Measurements from ENCODE around the gene TLX1.

The TLX1 gene

DNA sequence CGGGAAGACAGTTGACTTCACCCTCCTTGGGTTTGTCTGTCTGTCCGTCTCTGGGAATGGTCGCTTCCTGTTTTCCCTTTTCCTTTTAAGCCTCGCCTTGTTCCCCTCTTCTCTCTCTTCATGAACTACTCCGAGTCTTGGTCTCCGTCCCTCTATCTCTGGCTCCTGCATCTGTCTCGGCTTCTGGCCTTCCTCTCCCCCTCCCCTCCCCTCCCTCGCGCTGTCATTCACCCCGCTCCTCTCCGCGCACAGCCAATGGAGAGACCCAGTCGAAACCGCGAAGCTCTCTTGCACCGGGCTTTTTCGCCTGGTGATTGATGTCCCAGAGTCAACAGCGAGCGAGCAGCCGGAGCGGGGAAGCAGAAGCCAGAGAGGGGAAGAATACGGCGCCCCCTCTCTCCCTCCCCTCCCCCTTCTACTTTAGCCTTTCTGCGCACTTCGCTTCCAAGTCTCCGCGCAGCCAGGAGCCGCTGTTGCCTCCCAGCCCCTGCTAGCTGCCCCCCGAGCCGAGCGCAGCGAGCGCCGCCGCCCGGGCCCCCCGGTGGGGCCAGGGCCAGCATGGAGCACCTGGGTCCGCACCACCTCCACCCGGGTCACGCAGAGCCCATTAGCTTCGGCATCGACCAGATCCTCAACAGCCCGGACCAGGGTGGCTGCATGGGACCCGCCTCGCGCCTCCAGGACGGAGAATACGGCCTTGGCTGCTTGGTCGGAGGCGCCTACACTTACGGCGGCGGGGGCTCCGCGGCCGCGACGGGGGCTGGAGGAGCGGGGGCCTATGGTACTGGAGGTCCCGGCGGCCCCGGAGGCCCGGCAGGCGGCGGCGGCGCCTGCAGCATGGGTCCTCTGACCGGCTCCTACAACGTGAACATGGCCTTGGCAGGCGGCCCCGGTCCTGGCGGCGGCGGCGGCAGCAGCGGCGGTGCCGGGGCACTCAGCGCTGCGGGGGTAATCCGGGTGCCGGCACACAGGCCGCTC is at the start of gene TLX1:
Gene TLX1, plus strand, starts transcription at position 317 of the 978 bp plus-strand sequence. Its CDS starts 242 bp downstream, at position 559.
- Histone ChIP-seq H2AFZ (ENCODE audit: low read length) (no peak within 1 kb of the TSS), H3K36me3 (ENCODE audit: insufficient read depth, low read length) (no peaks in the 10 kb centered on the region), H3K9ac (ENCODE audit: low read length) (no peak within 1 kb of the TSS), H3K79me2 (ENCODE audit: insufficient read depth, low read length) (no peaks in the 10 kb centered on the region), H4K20me1 (ENCODE audit: insufficient read depth, low read length) (no peaks in the 10 kb centered on the region), H3K27ac (ENCODE audit: low read depth, low read length, poor library complexity, severe bottlenecking) (no peak within 1 kb of the TSS), H3K9me2 (ENCODE audit: low read depth, low read length) (no peaks in the 10 kb centered on the region), H3K9me3 (ENCODE audit: low read length) (no peaks in the 10 kb centered on the region), H3F3A (ENCODE audit: insufficient read depth, low read length) (no peaks in the 10 kb centered on the region), H3K27me3 (ENCODE audit: insufficient read depth, low read length) (no peaks in the 10 kb centered on the region), H3K4me2 (ENCODE audit: low read length) (no peak within 1 kb of the TSS), H3K4me1 (ENCODE audit: insufficient read depth, low read length, severe bottlenecking) (no peaks in the 10 kb centered on the region), H3K4me3 (ENCODE audit: low read depth, low read length, poor library complexity, severe bottlenecking) (no peak within 1 kb of the TSS)
- TF ChIP-seq, protein P1, sequence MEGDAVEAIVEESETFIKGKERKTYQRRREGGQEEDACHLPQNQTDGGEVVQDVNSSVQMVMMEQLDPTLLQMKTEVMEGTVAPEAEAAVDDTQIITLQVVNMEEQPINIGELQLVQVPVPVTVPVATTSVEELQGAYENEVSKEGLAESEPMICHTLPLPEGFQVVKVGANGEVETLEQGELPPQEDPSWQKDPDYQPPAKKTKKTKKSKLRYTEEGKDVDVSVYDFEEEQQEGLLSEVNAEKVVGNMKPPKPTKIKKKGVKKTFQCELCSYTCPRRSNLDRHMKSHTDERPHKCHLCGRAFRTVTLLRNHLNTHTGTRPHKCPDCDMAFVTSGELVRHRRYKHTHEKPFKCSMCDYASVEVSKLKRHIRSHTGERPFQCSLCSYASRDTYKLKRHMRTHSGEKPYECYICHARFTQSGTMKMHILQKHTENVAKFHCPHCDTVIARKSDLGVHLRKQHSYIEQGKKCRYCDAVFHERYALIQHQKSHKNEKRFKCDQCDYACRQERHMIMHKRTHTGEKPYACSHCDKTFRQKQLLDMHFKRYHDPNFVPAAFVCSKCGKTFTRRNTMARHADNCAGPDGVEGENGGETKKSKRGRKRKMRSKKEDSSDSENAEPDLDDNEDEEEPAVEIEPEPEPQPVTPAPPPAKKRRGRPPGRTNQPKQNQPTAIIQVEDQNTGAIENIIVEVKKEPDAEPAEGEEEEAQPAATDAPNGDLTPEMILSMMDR (IDR thresholded peaks at IDR 0.05; ENCODE audit: low read length): no peak
- no peak for TF ChIP-seq EZH2 (IDR thresholded peaks at IDR 0.05; ENCODE audit: borderline replicate concordance, low read length)

DNA sequence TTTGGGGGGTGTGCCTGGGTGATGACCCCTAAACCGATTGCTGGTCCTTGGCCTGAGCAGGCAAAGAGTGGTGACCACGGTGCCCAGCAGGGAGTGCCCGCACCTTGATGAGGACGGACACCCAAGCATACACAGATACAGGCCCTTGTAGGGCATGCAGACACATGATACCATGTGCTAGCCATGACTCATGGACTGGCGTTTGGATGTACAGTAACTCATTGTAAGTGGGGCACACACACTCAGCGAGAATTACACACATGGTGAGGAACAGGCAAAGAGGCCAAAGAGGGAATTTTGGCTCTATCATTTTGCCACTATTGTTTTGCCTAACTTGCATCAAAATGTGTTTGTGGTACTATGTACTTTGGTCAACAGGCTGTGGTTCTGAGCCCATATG is 45.3 kb upstream of the TLX1 start:
- Histone ChIP-seq H3K79me2 (ENCODE audit: insufficient read depth, low read length) (no peaks in the 10 kb centered on the region), H3K27ac (ENCODE audit: low read depth, low read length, poor library complexity, severe bottlenecking) (no peak overlapping the region), H3K9ac (ENCODE audit: low read length) (no peak overlapping the region), H4K20me1 (ENCODE audit: insufficient read depth, low read length) (no peaks in the 10 kb centered on the region), H3K9me3 (ENCODE audit: low read length) (no peaks in the 10 kb centered on the region), H3K36me3 (ENCODE audit: insufficient read depth, low read length) (no peaks in the 10 kb centered on the region), H2AFZ (ENCODE audit: low read length) (no peak overlapping the region), H3K4me1 (ENCODE audit: insufficient read depth, low read length, severe bottlenecking) (no peaks in the 10 kb centered on the region), H3K4me2 (ENCODE audit: low read length) (no peak overlapping the region), H3K27me3 (ENCODE audit: insufficient read depth, low read length) (no peaks in the 10 kb centered on the region), H3F3A (ENCODE audit: insufficient read depth, low read length) (no peaks in the 10 kb centered on the region), H3K4me3 (ENCODE audit: low read depth, low read length, poor library complexity, severe bottlenecking) (no peak overlapping the region), H3K9me2 (ENCODE audit: low read depth, low read length) (no peaks in the 10 kb centered on the region)
- TF ChIP-seq EZH2 (IDR thresholded peaks at IDR 0.05; ENCODE audit: borderline replicate concordance, low read length): no peak
- TF ChIP-seq, protein P1 (IDR thresholded peaks at IDR 0.05; ENCODE audit: low read length): no peak

DNA sequence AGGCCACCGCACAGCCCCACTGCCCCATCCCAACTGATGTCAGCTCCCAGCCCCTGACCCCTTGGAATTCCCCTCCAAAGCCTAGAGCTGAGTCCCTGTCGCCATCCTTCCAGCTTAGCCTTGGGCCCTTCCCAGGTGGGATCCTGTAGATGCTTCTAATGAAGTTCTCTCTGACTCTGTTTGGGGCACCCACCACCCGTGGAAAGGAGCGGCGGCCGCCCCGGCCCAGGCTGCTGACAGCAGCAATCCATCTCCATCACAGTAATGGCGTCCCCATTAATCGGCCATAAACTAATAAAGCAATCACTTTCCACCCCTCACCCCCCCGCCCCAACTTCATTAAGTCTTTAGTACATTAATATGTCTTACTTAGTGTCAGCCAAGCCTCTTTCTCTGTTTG is 43.7 kb upstream of the TLX1 start:
- no peaks in the 10 kb centered on the region for H3K79me2 ChIP-seq (ENCODE audit: insufficient read depth, low read length)
- no peak overlapping the region for H3K4me3 ChIP-seq (ENCODE audit: low read depth, low read length, poor library complexity, severe bottlenecking)
- H3K27ac ChIP-seq (ENCODE audit: low read depth, low read length, poor library complexity, severe bottlenecking): no peak overlapping the region
- no peaks in the 10 kb centered on the region for H4K20me1 ChIP-seq (ENCODE audit: insufficient read depth, low read length)
- no peak overlapping the region for H3K9ac ChIP-seq (ENCODE audit: low read length)
- H3K9me2 ChIP-seq (ENCODE audit: low read depth, low read length): no peaks in the 10 kb centered on the region
- H3K36me3 ChIP-seq (ENCODE audit: insufficient read depth, low read length): no peaks in the 10 kb centered on the region
- H3K27me3 ChIP-seq (ENCODE audit: insufficient read depth, low read length): no peaks in the 10 kb centered on the region
- no peaks in the 10 kb centered on the region for H3K9me3 ChIP-seq (ENCODE audit: low read length)
- TF ChIP-seq EZH2 (IDR thresholded peaks at IDR 0.05; ENCODE audit: borderline replicate concordance, low read length): no peak
- TF ChIP-seq, protein P1 (IDR thresholded peaks at IDR 0.05; ENCODE audit: low read length): no peak
- H3K4me1 ChIP-seq (ENCODE audit: insufficient read depth, low read length, severe bottlenecking): no peaks in the 10 kb centered on the region
- no peaks in the 10 kb centered on the region for H3F3A ChIP-seq (ENCODE audit: insufficient read depth, low read length)
- no peak overlapping the region for H3K4me2 ChIP-seq (ENCODE audit: low read length)
- no peak overlapping the region for H2AFZ ChIP-seq (ENCODE audit: low read length)

Data from OCI-LY1 (cell line).